NCI-H748 (cell line): ENCODE measurements around the gene TMEM183A.

Experiments
- DNase-seq: peaks from one replicate; lab custom pipeline; 2025; ENCODE audit not compliant: unreplicated experiment; lab: John Stamatoyannopoulos, UW

The TMEM183A gene

GRCh38 chr1:203065191-203065590 is 58.0 kb downstream of the TMEM183A start:
- no peak for DNase-seq

GRCh38 chr1:203065986-203066385 is 58.8 kb downstream of the TMEM183A start:
- no peak for DNase-seq

DNA sequence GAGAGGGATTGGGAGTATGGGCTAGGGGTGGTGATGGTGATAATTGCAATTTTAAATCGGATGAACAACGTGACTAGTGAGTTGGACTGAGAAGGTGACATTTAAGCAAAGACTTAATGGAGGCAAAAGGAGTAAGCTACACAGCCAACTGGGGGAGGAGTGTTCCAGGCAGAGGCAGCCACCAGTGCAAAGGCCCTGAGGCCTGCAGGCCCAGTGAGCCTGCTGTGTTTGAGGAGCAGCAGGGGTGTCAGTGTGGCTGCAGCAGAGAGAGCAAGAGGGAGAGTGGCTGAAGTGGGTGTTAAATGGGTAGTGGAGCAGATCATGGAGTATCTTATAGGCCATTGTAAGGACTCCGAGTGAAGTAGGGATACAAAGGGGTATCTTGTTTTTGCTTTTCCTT is 59.8 kb downstream of the TMEM183A start:
- no peak for DNase-seq

DNA sequence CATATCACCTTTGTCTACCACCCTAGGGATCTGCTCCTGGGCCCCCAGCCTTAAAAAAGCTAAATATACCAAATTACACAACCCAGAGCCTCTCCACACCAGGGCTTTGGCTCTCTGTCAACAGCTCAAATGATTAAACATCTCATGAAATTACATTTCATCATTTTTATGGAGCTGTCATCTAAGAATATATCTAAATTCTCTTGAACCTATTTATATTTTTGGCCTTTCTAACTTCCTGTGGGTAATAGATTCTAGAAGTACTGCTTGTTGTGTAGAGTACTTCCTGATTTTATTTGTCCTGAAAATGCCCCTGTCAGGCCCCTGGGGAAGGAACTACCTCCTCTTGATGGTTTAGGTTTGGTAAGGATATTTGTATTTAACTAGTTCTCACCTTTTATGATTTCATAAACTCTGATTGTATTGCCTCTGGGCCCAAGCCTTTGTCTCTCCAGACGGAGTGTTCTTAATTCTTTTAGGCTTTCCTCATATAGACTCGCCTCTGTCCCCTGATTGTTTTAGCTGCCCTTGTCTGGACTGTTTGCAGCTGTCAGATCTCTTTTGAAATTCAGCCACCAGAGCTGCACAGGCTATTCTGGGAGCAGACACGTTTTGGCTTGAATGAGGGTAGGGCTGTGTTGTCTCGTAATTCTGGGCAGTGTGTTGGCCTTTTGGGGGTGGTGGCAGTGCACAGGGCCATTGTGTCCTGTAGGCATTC is 62.0 kb downstream of the TMEM183A start:
- no peak for DNase-seq

DNA sequence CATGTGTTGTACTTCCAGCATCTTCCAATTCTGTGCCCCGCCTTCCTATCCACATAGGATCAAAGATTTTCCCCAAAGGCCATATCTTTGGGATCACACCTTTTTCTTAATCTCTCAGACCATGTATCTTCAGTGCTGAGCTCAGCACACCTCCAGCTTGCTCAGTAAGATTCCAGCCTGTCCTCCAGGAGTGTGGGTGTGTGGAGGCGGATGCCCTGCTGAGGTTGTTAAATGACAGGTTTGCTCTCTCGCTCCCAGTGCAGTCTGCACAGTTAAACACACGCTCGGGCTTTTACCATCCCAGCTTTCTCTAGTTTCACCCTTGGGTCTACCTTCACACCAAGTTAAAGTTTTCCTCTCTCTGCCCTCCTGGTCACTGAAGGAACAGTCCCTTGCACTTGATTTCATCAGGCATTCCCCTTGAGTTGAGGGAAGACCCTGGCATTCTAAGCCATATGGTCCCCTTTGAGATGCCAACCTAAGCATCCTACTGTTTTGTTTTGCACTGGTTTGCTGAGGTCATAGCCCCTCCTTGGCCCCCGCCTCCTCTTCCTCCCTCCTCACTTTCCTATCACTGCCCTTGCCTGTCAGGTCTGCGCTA is 64.9 kb downstream of the TMEM183A start:
- no peak for DNase-seq

DNA sequence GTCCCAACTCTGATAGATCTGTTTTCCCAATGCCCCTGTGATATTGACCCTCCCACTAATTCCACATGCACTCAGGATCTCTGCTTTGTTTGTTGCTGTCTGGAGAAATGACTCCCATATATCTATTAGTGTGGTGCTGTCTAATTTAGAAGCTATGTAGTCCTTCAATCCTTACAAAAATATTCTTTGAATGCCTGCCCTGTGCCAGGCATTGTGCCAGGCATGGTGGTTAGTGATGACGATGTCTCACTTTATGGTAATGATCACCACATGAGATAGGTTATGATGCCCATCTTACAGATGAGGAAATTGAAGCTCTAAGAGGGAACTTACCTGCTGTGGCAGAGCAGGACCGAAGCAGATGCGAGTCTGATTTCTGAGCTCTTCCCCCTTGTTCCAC is 65.7 kb downstream of the TMEM183A start:
- DNase-seq: no peak

DNA sequence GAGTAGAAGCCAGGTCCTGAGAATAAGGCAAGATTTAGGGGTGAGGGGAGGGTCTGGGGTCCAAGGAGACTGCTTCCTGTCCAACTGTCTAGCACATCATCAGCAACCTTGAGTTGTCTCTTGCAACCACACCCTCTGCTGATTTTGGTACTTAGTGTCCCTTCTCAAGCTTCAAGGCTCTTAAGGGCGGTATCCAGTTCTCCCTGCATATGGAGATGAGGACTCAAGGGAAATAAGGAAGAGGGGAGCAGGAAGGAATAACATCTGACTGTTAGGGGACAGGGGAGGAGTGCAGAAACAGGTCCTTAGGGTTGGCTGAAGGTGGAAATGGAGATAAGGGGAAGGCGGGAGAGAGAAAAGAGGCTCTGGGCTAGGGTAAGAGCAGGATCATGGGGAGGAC is 66.3 kb downstream of the TMEM183A start:
- no peak for DNase-seq
